GM19372 (cell line): Measurements from ENCODE around the gene SHISAL1.
"Not testable (repeated sequence)": the region's sequence is repeated elsewhere in the genome, so short reads cannot be mapped to it uniquely, and the experiment has no call there.

Source experiments
- ATAC-seq: cut with Tn5 transposase; IDR thresholded peaks from one replicate; pipeline ENCODE4 v1.9.1; 2021; ENCODE audit warnings: mild to moderate bottlenecking, low read depth, moderate library complexity; ENCODE audit not compliant: unreplicated experiment

Gene SHISAL1

DNA sequence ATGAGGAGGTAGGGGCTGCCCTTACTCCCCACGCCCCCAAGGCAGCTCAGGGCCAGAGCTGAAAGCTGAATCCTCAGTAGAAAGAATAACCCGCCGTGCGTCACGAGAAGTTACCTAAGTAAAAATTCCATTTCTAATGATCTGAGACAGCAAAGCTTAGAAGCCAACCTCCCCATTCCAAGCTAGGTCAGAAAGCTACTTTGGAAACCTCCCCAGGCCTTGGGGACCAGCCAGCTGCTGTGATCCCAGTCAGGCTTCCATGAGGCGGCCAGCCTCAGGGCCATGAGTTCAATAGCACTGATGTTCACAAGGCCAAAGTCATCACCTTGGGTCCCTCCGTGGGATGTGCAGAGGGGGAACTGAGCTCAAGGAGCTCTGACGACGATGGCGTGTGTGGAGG, 6.9 kb downstream of the SHISAL1 start:
- ATAC-seq = no peak

DNA sequence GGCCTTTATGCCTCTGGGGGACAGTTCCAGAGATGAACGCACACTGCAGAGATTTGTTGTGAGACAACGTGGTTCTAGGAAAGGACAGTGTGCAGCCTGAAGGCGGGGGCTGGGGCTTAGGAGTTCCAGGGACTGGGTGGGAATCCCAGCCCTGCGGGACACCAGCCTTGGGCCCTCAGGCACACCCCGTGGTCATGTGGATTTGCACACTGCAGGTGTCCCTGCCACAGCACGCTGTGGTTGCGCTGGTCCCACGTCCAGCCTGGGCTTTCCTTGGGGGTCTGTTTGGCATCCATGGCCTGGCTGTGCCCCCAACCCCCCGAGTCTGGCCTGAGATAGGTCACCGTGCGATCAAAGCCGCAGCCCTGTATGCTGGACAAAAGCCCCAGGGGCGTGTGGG, 7.3 kb downstream of the SHISAL1 start:
- ATAC-seq = no peak

DNA sequence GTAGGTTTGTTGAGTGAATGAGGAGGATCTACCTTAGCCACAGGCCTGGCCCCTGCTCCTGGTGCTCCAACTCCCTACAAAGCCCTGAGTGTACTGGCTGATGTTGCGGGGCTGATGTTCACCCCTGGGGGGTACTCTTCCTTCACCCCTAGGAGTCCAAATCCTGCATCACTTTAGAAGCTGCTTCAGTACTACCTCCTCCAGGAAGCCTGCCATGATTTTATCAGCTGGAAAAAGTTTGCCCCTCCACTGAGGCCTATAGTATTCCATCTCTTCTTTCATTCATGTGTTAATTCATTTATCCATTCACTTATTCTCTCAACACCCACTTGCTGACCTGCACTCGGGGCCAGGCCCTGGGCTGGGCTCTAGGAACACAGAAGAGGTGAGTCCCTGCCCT, 7.8 kb downstream of the SHISAL1 start:
- ATAC-seq = no peak

DNA sequence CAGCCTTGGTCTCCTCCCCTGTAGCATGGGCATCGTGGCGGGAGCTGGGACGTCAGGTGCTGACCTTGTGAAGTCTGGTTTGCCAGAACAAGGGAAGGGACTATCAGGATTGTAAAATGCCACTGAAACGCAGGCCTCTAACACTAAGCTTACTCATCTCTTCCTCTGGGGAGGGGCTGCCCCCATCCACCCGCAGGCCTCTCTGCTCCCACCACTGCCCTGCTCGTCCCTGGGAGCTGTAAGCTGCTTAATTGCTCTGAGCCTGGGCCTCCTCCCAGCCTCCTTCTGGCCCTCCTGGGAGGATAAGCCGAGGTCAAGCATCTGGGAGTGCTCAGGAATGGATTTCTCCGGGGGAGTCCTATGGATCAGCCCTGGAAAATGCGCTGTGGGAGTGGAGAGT, 8.4 kb downstream of the SHISAL1 start:
- no peak for ATAC-seq

DNA sequence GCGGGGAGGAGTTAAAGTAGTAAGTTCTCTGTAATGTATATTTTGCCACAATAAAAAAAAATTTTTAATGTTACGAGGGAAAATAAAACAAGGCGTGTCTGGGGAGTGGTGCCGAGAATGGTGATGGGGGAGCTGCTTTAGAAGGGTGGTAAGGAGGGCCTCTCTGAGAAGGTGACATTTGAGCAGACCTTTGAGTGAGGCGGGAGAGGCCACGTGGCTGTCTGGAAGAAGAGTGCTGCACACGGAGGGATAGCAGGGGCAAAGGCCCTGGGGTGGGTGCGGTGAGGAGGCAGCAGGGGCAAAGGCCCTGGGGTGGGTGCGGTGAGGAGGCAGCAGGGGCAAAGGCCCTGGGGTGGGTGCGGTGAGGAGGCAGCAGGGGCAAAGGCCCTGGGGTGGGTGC, 10.4 kb downstream of the SHISAL1 start:
- not testable (repeated sequence) for ATAC-seq

DNA sequence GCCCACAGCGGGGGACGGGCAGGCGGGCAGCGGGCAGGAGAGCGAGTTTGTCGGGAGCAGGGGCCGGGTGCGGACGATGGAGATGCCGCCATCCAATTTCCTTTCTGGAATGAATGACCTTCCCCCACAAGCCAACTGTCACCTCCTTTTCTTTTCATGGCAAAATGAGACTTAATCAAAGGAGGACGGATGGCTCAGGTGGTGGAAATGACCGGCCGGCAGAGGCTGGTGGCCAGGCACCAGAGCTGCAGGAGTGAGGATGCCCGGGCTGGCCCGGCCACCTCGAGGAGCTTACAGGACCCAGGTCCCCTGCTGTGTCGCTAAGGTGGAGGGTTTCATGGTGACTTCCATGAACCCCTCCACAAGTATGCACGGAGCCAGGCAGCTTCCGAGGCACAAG, 11.7 kb downstream of the SHISAL1 start:
- ATAC-seq = no peak

DNA sequence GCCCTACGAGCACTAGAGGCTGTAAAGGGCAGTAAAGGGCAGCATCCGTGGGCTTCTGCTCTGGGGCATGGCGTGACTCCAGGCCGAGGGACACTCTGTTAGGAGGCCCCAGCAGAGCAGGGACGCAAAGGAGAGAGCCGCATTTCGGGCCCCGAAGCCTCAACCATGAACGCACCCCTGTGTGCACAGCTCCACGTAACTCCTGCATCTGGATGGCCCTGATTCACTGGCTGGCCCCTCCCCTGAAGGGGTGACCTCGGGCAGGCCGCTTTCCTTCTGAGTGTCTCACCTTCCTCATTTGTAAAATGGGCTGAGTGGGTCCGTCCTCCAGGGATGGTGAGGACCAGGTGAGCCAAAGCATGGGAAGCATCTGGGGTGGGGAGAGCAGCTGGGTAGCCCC, 13.6 kb downstream of the SHISAL1 start:
- ATAC-seq = no peak

DNA sequence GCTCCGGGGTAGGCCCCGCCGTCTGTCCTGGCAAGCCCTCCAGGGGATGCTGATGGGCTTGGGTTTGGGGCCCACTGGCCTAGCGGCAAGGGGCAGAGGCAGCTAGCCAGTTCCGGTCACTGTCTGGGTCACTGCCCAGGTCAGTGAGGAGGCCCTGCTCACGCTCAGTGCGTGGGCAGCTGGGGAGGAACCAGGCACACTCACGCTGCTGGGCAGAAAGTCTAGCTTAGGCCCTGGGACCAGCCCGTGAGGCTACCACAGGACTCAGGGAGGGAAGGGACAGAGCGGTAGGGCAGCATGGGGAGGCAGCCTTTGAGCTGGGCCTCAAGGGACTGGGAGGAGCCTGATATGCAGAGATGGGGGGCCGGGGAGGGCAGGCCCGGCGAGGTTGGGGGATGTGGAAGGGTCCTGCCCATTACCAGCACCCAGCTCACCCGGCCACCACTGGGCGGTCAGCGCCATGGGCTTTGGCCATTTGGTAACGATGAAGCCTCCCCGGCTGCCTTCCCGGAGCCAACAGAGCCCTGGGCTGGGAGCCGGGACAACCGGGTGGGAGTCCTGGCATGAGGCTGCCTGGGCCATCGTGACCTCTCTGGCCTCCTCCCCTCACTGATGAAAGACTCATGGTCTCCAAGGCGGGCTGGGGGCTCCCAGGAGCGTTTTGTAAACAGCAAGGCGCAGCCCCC, 14.2 kb downstream of the SHISAL1 start:
- no peak for ATAC-seq

DNA sequence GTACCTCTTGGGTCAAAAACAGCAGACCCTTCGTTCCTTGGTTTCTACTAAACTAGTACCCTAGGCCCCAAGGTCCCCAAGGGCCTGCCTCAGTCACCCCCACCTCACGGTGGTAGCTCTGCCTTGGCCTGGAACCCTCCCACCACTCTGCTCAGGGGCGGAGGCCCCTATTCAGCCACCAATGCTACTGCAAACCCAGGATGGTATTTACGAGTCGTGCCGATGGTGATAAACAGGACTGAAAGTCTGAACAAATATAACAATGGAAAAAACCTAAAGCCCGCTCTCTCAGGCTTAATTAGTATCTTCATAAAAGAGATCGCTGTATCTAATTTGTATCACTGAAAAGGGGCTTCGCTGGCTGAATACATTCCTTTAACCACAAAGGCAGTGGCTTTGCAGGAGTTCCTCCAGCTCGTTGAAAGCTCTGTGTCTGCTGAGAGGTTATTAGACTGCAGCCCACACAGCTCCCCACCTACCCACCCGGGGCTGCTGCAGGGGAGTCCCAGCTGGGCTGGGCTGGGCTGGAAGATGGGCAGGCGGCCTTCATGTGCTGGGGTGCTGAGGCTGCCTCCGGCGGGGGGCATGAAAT, 15.2 kb downstream of the SHISAL1 start:
- no peak for ATAC-seq

DNA sequence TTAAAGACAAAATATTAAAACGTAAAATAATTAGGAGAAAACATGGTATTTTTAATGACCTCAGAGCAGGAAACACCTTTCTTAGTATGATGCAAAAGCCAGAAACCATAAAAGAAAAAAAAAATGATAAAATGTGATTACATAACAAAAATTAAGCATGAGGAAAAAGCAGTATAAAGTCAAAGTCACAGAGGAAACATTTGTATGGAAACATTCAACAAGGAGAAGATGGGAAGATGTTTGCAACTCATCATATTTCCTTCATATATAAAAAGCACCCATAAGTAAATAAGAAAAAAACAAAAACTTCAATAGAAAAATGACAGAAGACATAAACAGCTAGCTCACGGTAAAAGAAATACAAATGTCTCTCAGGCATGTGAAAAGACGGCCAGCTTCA, 17.3 kb downstream of the SHISAL1 start:
- no peak for ATAC-seq

DNA sequence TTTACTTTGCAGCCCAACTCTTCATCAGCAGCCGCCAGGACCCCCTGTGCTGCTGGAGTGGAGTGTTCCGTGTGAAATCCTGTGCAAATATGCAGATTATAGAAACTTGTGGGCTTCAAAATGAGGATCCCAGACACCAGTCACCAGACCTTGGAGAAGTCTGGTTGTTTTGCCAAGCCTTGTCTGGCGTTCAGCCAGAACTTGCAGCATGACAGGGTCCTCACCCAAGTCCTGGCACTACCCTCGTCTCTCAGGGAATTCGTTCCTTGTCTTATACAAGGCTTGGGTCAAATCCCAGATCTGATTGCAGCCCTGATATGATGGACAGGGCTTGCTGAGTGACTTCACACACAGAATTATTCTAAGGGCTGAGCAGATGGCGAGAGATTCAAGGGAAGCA, 18.9 kb downstream of the SHISAL1 start:
- no peak for ATAC-seq

DNA sequence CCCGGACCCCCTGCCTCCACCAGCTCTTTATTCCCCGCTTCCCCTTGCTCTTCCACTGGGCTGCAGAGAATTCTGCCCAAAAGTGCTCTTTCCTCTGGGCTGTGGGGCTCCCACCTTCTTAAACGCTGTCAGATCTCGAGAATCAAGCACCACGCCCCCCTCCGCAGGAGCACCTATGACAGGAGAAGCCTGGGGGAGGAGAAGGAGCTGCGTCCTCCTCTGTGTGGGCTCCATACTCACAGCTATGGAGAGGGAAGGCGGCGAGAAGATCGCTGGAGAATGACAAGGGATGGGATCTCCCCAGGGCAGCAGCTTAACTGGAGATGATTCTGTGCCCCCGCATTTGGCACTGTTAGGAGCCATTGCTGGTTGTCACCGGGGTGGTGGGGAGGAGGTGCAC, 19.7 kb downstream of the SHISAL1 start:
- ATAC-seq = no peak

DNA sequence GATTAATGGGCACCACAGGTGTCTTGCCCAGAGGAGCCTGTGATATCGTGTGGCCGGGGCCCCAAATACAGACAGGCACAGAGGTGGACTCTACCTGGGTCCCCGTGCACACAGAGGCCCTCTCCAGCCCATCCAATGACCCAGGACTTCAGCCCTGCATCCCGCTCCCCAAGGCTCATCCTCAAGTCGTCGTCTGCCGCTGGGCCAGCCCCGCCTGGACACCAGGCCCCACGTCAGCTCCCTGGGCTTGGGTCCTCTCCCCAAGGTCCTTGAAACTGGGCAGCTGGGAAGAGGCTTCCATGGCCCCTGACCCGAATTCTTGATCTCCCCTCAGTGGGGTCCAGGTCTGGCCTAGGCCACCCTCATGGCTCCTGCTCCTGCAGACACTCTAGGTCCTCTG, 20.2 kb downstream of the SHISAL1 start:
- no peak for ATAC-seq

DNA sequence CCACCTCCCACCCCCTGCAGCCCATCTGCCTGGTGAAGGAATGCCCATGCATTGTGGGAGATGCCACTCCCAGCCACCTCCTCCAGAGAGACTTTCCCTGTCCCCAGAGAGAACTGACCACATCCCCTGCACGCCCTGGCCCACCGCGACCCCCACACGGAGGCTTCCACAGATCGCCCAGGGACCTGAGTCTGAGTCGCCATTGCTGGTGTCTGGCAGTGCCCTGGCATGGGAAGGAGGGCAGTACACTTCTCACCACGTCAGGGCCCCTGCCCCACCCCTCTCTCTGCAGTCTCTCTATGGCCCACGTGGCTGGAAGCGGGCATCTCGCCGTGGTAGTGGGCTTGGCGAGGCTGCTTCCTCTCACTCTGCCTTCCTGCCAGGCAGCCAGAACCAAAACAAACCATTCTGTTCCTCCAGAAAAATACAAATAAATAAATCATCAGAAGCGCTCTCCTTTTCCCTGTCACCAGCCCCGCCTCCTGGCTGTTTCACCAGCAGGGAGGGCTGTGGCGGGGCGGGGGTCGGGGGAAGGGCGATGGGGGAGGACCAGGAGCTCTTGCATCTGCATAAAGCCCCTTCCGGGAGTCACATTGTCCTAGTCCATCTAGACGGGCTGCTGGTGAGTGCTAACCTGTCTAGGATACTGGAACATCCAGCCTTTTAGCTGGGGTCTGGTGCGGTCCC, 20.9 kb downstream of the SHISAL1 start:
- no peak for ATAC-seq

DNA sequence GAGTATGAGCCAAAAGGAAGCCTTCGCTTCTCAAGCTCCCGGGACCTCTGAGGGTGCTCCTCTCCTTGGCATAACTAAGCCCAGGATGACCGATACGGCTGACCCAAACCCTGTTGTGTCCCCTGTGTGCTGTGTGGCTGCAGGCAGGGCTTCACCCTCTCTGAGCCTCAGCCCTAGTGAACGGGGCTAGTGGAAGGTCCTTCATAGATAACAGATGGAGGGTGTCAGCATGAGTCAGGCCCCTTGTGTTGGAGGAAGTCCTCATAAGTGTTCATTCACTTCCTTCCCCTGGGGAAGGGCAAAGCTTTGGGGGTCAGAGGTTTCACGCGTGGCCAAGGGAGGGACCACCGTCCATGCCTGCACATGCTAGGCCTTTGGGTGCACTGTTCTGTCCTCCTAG, 21.5 kb downstream of the SHISAL1 start:
- ATAC-seq = no peak

DNA sequence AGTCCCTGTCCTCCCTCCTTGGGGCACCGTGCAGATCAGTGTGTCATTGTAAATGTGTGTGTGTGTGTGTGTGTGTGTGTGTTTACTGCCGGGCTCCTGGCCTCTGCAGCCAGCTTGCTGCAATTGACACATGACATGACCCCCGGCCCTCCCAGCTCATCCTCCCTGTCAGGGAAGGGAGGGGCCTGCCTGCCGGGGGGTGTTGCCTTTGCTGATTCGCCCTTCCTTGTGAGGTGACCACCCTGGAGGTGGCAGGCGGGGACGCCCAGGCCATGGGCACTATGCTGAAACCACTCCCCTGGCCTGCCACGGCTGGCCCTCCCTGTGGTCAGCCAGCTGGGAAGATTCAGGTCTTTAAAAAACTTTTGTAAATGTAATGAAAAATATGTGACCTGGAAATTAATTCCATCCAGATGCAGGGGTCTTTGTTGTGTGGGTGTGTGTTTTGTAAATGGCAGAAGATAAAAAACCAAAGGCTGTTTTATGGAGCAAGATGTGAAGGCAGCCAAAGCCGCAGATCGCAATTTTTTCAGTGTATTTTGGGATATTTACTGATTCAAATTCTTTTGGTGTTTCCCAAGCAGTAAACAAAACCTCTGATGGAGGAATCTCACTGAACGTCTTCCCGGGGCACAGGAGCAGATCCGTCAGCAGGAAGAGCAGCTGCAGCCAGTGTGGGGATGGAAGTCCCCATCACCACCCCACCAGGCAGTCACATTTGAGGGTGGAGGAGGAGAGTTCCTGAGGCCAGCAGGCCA, 23.2 kb downstream of the SHISAL1 start:
- no peak for ATAC-seq

DNA sequence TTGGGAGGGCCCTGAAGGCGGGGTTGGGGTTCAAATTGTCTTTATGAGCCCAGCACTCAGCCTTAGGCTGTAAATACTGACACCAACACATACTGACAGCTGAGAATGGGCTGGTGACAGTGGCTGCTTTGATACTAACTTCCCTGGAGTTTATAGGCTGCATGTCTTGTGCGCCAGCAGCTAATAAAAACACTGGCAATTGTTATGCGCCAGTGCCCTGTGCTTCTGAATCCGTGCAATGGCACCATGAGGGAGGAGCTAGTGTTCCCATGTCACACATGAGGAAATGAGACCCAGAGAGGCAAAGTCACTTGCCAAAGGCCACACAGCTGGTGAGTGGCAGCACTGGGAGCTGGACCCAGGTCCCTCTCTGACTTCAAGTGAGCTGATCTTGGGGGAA, 23.8 kb downstream of the SHISAL1 start:
- ATAC-seq = no peak

DNA sequence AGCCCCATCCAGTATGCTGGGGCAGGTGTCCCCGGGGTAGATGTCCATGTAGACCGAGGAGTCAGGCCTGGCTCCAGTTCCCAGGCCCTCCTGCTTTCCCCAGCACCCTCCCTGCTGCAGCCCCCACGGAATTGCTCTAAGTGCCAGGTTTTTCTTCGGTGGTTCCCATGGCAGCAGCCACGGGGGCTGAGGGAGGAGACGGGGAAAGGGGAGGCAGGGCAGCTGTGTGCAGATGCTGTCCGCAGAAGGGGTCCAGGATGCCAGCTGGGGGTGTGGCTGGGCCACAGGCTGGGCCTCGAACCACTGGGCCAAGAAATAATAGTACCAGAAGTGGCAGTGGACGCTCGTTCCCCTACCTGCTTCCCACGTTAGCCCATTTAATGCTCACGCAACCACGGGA, 25.0 kb downstream of the SHISAL1 start:
- no peak for ATAC-seq

DNA sequence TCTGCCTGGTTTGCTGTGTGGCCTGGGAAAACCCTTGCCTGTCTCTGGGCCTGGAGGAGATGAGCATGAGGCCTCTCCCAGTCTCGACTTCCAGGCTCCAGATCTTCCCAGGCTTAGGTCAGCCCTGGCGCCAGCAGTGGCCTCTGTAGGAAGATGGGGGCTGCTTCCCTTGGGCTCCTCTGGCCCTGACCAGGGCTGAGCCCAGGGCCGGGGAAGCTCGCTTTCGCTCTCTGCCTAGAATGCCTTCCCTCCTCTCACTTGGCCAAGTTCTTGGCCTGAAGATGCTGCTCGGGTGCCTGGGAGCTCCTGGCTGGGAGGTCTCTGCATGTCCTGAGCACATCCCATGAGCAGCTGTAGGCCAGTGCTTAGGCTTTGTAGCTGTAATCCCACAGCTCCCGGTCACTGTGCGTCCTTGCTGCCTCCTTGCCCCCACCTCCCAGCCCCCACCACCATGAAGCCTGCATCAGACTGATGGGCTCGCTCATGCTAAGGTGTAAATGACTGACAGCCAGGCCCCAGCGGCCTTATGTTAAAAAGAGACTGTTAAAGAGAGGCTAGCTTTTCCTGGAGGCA, 25.5 kb downstream of the SHISAL1 start:
- no peak for ATAC-seq

DNA sequence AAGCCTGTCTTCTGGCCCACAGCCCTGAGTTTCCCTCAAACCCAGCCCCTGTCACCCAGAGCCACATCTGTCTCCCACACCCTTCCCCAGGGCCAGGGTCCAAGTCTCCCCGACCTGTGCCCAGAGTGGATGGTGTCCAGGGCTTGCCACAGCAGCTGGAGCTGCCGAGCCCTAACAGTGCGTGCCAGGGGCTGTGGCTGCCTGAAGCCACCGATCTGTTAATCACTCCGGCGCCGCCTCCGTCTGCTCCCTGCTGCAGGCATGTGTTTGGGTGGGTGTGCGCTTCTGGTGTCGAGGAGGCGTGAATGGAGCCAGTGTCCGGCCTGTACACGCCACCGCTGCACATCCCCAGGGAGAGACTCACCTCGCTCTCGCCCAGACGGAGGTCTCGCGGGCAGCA, 26.1 kb downstream of the SHISAL1 start:
- ATAC-seq = no peak

DNA sequence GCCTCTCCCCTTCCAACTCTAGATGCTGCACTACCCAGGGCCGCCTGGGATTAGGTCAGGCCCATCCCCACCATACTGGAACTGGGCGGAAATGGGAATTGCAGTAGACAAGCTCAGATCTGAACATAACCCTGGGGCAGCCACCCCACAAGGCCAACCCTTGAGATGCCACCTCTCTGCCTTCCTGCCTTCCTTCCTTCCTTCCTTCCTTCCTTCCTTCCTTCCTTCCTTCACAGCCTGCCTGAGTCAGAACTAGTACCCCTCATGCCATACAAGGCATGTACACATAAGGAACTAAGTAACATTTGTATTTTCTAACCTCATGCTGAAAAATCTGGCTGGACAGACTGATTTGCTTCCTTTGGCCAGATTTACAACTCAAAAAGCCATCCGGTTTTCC, 28.0 kb downstream of the SHISAL1 start:
- ATAC-seq = no peak
